ENCODE data around the gene RUBCNL.

DNA sequence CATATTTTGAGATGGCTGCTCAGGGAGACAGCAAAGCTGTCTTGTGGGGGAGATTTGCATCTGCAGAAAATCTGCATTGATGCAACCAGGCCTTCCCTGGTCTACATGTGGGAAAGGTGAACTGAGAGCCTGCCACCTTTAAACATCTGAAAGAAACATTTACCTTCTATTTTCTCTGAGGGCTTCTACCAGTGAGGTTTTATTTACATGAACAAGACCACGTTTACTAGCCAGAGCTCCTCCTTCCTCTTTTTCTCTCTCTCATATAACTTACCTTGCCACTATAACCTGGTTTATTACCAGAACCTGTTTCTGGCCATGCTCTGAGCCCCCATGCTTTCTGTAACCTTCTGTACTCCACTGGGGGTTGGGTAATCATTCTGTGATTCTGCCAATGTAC, 14.4 kb upstream of the RUBCNL start:
- TF ChIP-seq CTCF (IDR thresholded peaks at IDR 0.05; ENCODE audit: low read depth, low read length) = no peak
- TF ChIP-seq POLR2A (IDR thresholded peaks at IDR 0.05; ENCODE audit: extremely low read depth, insufficient read length) = no peak
